Measurements from ENCODE around the gene RALY.
A peak's percentile ranks its signal among the peaks of the same experiment; 100 is the strongest.

Gene RALY

DNA sequence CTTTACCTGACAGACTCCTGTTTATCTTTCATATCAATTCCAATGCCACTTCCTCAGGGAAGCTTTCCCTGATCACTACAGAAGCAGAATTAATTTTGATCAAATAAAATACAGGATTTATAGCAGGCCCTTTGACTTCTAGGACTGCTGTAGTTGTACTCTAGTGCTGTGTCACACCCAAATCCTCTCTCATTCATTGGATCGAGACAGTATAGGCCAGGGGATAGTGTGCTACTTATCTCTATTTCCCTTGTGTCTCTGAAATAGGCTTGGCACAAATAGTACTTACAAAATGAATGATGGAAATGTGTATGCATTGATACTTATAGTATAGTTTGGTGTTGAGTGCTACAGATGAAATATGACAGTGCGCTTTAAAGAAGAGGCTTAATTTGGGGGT, 19.8 kb downstream of the RALY start:
- TF ChIP-seq, protein P1, sequence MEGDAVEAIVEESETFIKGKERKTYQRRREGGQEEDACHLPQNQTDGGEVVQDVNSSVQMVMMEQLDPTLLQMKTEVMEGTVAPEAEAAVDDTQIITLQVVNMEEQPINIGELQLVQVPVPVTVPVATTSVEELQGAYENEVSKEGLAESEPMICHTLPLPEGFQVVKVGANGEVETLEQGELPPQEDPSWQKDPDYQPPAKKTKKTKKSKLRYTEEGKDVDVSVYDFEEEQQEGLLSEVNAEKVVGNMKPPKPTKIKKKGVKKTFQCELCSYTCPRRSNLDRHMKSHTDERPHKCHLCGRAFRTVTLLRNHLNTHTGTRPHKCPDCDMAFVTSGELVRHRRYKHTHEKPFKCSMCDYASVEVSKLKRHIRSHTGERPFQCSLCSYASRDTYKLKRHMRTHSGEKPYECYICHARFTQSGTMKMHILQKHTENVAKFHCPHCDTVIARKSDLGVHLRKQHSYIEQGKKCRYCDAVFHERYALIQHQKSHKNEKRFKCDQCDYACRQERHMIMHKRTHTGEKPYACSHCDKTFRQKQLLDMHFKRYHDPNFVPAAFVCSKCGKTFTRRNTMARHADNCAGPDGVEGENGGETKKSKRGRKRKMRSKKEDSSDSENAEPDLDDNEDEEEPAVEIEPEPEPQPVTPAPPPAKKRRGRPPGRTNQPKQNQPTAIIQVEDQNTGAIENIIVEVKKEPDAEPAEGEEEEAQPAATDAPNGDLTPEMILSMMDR (conservative IDR thresholded peaks at IDR 0.05; ENCODE audit: low read length), result no peak
- no peak for DNase-seq (ENCODE audit: low read depth)
- no peak overlapping the region for H3K4me3 ChIP-seq (ENCODE audit: low read length)

DNA sequence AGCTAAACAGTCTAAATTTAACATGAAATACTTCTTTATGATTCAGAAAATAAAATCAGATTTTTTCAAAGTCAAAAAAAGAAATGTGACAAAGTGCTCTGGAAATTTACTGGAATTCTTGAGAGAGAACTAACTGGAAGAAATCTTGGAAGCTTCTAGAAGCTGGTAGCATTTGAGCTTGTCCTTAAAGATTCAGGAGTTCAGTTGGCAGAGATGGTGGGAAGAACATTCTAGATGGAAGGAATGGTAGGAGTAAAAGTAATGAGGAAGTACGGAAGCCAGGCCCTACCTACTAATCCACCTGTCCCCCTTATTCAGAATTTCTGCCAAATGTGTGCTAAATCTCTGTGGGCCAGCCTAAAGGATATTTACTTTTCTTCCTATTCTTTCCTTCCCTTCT, 21.2 kb downstream of the RALY start:
- TF ChIP-seq, protein P1 (conservative IDR thresholded peaks at IDR 0.05; ENCODE audit: low read length), result no peak
- no peak overlapping the region for H3K4me3 ChIP-seq (ENCODE audit: low read length)
- no peak for DNase-seq (ENCODE audit: low read depth)

DNA sequence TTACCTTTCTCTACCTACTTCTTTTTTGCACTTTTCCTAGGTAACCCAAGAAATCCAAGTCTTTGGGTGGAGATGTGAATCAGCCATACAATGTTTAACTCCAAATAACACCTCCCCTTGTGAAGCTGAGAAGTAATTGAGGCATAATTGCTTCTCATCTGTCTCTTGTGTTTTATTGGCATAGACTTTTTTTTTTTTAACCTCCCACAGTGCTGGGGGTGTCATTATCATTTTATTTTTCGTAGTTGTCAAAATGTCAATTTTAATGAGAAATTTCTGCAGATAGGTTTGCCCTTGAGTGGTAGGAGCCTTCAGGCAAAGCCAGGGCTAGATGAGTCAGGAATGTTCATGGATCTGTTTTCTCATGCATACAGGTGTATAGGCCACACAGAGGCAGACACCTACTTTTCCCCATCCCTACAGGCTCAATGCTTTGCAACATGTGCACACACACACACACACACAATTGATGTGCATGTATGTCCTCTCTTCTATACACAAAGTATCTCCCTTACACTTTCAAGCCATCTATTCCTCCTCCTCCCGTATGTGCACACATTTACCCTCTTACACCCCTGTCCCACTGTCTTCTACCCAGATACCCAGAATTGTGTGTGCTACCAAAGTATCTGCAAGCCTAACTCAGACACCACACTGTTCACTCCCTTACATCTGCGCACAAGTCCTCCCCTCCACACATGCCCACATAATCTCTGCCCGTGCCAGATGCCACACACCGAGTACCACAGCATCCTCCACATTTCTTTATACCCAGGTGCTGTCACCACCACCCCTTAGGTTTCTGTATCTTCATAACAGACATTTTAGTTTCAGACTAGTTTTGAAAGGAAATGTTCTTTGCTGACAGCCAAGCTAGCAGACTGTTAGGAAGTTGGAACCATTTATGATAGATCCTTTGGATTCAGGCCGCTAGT, 22.0 kb downstream of the RALY start:
- no peak overlapping the region for H3K4me3 ChIP-seq (ENCODE audit: low read length)
- no peak for DNase-seq (ENCODE audit: low read depth)
- TF ChIP-seq, protein P1 (conservative IDR thresholded peaks at IDR 0.05; ENCODE audit: low read length), result no peak

DNA sequence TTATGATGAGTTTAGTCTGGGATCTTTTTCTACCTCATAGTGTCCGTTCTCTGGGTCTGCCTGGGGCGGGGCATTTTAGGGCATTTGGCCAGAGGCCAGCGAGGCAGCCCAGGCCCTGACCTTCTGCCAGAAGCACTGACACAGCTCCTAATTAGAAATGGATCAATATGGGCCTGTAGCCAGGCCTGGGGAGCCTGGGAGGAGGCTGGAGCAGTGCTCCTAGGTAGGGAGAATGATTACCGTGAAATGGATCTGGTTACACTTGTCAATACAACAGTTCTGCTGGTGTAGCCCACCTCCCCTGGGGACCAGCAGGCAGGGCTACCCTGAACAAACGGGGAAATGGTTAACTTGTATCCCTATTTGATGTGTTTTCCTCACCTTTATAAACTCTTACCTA, 23.0 kb downstream of the RALY start:
- TF ChIP-seq, protein P1 (conservative IDR thresholded peaks at IDR 0.05; ENCODE audit: low read length), result no peak
- H3K4me3 ChIP-seq (ENCODE audit: low read length), result no peak overlapping the region
- no peak for DNase-seq (ENCODE audit: low read depth)

DNA sequence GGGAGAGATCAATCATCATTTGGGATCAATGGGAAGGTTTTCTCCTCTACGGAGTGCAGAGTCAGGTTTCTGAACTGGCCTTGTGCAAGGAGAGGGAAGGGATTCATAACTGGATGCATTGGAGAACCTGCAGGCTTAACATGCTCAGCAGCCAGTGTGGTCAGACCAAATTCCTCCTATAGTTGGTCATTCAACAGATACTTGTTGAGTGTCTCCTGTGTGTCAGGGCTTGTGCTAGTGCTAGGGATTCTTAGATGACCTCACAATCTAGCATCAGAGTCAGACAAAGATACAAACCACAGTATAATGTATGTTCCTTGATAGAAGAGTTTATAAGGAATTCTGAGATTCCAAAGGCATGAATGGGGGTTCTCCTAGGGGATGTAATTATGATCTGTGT, 23.9 kb downstream of the RALY start:
- DNase-seq (ENCODE audit: low read depth), result peak; percentile 83
- TF ChIP-seq, protein P1 (conservative IDR thresholded peaks at IDR 0.05; ENCODE audit: low read length), result no peak
- H3K4me3 ChIP-seq (ENCODE audit: low read length), result no peak overlapping the region

DNA sequence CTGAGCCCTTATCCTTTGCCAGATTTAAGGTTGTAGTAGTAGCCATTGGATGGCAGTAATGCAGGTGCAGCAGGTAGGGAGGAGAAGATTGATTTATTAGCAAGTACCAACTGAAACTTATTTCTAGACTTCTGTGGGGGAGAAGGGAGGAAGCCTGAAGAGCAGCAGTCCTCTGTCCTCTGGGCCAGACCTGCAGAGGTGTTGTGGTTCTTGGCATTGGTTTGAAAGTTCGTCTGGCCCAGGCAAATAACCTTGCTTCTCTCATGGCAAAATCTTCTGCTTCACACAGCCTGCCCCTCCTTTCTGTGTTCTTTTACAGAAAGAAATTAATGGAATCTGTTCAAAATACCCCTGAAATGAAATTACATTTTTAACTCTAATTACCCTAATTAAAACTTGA, 24.5 kb downstream of the RALY start:
- TF ChIP-seq, protein P1 (conservative IDR thresholded peaks at IDR 0.05; ENCODE audit: low read length), result no peak
- H3K4me3 ChIP-seq (ENCODE audit: low read length), result no peak overlapping the region
- no peak for DNase-seq (ENCODE audit: low read depth)
